GM18508 (cell line): ENCODE measurements around the gene RALGPS1.

Experiments used
- ATAC-seq: cut with Tn5 transposase; IDR thresholded peaks from one replicate; pipeline ENCODE4 v1.9.1; 2021; ENCODE audit warnings: moderate number of reproducible peaks; ENCODE audit not compliant: insufficient read depth, unreplicated experiment

Gene RALGPS1

GRCh38 chr9:127112056-127112455 lies 197.5 kb downstream of the RALGPS1 start:
- ATAC-seq, result no peak

GRCh38 chr9:127112735-127113161 lies 198.2 kb downstream of the RALGPS1 start:
- ATAC-seq, result no peak

DNA sequence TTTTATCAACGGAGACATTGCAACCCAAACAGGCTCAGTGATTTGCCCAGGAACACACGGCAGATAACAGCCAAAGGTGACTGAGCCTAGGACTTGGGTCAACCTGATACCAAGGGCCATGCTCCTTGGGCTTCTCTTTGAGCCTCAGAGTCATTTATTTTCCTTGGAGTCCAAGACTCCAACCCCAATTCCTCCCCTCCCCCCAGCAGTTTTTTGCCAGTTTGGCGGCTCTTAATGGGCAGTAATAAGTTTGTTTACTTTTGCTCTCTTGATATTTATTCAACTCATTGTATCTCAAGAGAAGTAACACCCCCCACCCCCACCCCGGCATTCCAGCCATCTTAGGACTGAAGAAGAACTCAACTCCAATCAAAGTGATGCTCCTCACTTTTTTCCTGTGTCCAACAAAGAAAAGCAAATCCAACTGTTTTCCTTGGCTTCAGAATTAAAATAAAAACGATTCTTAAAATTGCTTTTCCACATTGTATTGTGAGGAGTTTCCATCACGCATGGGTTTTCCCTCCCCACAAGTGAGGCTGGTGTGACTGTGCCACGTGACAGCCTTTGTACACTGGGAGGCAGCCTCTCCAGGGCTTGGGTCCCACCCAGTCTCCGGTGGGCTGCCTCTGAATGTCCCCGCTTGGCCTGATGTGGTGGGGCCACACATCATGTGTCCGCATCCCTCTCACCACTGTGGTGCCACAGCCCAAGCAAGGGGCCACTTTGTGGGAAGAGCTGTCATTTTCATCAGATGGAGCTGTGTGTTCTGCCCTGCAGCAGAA lies 198.8 kb downstream of the RALGPS1 start:
- ATAC-seq, result no peak

DNA sequence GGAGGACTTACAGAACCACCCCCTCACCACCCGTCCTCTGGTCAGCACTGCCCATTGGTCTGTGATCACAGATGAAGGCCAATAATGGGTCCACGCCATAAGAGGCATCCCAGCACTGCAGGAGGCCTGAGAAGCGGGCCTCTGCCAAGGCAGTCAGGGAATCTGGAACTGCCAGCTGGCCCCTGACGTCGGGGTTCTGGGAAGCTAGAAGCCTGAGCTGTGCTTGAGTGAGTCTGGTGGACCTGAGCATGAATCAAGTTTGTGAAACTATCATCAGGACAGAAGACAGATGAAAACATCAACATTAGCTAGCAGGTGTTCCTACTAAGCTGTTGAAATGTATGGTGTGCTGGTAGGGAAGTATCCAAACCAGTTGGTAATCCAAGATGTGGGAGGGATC lies 200.0 kb downstream of the RALGPS1 start:
- no peak for ATAC-seq

- no peak for ATAC-seq
Observed at GRCh38 chr9:127116088-127116726, 201.6 kb downstream of the RALGPS1 start.

GRCh38 chr9:127116957-127117356 lies 202.4 kb downstream of the RALGPS1 start:
- ATAC-seq, result no peak

GRCh38 chr9:127117801-127118200 lies 203.2 kb downstream of the RALGPS1 start:
- no peak for ATAC-seq

DNA sequence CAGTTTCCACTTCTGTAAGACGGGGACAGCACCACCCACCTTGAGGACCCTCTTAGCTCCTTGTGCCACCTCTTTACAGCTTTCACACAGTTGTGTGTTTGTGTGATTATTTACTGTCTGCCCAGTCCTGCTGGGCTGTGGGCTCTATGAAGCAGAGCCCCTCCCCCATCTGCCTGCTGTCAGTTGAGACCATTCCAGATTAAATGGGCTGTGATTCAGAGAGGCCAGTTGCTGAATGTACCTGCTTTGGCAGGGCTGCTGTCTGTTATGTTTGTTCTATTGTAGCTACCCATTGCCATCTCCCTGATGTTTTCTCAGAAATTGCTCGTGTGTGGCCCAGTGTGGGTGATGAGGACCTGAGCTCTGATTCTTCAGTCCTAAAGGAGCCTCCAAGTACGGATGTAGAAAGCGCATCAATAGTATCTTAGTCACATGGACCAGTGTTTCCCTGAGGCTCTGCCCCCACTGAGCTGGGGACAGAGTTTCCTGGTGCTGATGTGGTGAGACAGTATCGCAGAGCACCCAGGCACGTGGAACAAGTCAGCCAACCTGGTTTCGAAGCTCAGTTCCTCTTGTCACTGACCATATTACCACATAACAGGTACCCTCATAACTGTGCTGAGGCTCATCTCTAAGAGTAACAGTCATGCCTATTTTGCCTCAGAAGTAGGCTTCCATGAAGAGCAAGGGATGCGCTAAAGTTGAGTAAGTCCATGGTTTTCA lies 204.2 kb downstream of the RALGPS1 start:
- no peak for ATAC-seq

GRCh38 chr9:127119320-127119709 lies 204.7 kb downstream of the RALGPS1 start:
- ATAC-seq, result no peak

GRCh38 chr9:127121628-127122175 lies 207.1 kb downstream of the RALGPS1 start:
- no peak for ATAC-seq

DNA sequence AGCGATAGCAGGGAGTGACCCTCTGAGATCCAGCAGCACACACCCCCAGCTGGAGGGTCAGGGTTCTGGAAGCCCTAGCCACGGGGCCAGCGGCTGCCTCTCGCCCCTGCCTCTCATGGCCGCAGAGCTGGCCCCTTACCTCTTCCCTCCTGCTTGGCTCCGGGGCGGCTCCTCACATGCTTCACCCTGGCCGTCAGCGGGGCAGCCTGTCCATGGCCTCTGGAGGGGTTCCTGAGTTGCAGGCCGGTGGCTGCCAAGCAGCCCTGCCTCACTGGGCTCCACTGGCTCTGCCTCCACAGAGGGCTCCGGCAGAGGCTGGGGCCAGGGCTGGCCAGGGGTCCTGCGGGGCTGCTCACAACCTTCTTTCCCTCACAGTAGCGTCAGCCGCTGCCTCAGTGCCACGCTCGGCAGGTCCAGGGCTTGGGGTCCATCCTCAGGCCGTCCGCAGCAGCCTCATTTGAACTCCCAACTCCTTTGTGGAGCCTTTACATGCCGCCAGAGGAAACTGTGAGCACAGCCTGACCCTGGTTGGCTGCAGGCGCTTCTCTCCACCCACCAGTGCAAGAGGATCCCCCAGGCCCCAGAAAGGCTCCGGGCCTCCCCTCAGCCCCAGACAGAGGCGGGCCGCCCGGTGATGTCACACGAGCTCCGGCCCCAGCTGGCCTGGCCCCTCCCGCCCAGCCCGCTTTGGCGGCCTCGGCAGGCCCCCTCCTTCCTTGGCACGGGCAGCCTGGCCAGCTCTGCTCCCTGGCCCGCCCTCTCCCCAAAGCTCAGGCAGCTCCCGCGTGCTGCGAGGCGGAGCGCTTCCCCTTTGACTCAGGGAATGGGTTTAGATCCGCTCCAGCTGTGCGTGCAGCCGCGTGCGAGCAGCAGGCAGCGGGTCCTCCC lies 207.8 kb downstream of the RALGPS1 start, which contains the start of gene ANGPTL2:
ANGPTL2 (minus strand) TSS at position 460 of the 888 bp plus-strand sequence. CDS start 13,904 bp downstream, outside the sequence.
- no peak for ATAC-seq

DNA sequence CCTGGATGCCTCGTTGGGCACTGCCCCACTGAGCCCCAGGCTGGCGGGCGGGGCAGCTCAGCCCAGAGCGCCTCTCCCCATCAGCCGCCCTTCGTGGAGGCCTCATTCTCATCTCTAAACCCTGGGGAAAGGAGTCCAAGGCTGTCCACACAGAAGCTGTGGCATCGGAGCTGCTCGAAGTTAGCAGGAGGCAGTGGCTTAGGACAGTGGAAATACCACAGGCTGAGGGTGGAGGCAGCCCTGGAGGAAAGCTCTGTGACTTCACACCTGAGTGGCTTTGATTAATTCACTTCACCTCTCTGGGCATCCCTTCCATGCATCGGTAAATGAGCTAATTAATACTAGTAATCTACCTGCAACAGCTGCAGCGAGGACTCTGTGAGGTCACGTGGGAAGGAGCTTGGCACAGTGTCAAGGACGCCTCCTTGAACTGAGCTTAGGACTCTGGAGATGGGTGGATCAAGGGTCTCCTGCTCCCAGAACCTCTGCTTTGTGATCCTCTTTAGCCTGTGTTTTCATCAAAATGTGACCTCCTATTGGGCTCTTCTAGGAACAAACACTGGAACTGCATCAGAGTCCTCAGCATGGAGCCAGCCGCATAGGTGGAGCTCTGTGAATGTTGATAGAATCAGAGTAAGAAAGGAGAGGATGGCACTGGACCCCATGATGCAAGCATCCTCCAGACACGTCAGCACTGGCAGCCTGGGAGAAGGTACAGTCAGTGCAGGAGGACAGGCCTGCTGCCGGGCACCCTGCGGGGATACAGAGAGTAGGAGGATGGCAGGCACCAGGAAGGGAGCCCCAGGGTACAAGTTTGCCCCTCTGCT lies 208.7 kb downstream of the RALGPS1 start:
- ATAC-seq, result no peak

GRCh38 chr9:127124111-127124531 lies 209.5 kb downstream of the RALGPS1 start:
- no peak for ATAC-seq

GRCh38 chr9:127124792-127125191 lies 210.2 kb downstream of the RALGPS1 start:
- no peak for ATAC-seq

DNA sequence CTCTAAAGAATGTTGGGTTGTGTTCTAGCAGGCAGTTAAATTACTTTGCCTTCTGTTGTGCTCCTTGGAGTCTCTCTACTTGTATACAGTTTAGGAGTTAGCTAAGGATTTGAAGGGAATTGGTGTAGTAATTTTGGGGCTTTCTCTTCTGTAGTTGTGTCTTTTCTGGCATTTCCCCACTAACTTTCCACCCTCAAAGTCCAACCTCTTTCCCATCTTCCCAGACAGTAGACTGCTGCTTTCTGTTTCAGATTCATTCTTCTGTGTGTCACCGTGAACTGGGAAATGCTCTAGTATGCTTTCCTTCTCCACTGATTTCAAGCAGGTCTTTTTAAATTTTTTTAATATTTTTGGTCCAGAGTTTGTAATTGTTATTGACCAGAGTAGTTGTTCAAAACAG lies 212.4 kb downstream of the RALGPS1 start:
- no peak for ATAC-seq

GRCh38 chr9:127128341-127129072 lies 213.9 kb downstream of the RALGPS1 start:
- no peak for ATAC-seq

- no peak for ATAC-seq
Observed at GRCh38 chr9:127129073-127129717, 214.6 kb downstream of the RALGPS1 start.

DNA sequence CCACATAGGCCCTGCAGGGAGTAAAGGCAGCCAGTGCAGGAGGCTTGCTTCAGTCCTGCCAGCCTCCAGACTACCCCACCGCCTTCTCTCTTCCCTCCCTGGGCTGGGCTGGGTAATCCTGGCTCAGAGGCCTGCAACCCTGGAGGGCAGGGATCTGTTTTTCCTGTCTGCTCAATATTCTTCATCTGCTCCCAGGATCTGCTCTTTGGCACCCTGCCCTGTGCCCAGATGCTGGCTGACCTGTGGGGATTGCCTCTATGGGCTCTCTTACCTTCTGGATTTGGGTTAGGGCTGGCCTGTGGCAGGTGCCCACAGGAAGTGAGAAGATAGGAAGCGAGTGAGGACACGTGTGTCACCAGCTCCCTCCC lies 215.1 kb downstream of the RALGPS1 start:
- ATAC-seq, result no peak
